ENCODE measurements around the gene EGLN2. TPM values are rescaled to one million over a fixed set of nuclear protein-coding genes. Genes with fewer than 3 reads are reported as not detected.
"Not testable (repeated sequence)": the region's sequence is repeated elsewhere in the genome, so short reads cannot be mapped to it uniquely, and the experiment has no call there.

EGLN2 gene
- total RNA-seq, 1 donor from 2014 or later = 117 TPM

DNA sequence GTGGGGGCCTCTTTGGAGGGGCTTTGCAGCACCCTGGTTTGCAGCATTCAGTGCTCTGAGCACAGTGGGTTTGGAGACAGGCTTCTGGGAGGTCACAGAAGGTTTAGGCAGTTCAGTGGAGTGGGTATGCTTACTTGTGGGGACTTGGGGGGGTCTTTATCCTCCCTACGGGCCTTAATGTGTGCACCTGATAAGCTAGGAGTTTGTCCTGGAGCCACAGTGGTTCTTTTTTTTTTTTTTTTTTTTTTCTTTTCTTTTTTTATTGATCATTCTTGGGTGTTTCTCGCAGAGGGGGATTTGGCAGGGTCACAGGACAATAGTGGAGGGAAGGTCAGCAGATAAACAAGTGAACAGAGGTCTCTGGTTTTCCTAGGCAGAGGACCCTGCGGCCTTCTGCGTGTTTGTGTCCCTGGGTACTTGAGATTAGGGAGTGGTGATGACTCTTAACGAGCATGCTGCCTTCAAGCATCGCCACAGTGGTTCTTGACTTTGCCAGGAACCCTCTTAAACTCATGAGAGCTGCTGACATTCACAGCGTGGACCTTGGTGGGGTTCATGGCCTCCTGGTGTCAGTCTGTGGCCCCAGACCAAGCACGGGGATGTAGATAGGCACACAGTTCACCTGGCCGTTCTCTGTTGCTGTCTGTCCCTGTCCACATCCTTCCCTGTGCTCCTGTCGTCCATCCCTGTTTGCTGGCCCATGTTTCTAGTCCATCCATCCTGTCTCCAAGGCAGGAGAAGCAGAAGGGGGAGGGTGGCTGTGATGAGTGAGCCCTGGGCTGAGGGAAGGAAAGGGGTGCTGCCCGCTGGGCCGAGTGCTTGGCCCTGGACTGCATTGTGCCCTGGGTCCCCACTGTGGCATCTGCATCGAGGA lies 2.7 kb downstream of the EGLN2 start:
- no peak for DNase-seq (ENCODE audit: low read depth, low spot score)

DNA sequence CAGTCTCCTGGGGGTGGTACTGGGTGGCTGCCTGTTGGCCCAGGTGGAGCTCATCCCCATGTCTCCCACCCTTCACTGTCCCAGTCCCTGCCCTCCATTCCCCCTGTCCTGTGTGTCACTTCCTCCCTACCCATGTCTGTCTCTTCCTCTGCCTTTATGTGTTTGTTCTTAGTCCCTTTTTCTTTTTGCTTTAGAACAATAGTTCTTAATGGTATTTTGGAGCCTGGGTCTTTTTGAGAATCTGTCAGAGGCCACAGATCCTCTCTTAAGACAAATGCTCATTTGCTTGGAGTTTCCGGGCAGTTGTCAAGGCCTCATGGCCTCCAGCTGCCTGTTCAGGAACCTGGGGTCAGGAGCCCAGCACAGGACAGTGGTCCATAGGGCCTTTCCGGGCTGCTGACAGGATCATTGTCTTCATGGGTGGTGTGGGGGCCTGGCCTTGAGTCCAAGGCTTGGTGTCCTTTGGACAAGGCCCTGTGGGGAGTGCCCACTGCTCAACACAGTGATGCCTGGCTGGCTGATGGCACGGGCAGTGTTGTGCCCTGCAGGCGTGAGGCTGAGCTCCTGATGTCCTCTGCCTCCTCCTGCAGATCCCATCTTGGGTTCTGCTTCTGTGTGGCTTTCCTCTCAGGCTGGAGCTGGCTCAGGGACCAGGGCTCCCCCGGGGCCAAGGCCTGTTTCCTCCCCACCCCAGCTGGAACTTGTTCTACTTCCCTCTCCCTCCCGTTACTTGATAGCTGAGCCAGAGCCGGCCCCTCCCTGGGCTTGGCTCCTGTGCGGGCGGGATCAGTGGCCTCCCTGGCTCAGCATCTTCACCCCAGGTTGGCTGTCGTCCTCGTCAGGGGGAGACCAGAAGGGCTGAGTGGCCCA lies 3.5 kb downstream of the EGLN2 start:
- no peak for DNase-seq (ENCODE audit: low read depth, low spot score)

DNA sequence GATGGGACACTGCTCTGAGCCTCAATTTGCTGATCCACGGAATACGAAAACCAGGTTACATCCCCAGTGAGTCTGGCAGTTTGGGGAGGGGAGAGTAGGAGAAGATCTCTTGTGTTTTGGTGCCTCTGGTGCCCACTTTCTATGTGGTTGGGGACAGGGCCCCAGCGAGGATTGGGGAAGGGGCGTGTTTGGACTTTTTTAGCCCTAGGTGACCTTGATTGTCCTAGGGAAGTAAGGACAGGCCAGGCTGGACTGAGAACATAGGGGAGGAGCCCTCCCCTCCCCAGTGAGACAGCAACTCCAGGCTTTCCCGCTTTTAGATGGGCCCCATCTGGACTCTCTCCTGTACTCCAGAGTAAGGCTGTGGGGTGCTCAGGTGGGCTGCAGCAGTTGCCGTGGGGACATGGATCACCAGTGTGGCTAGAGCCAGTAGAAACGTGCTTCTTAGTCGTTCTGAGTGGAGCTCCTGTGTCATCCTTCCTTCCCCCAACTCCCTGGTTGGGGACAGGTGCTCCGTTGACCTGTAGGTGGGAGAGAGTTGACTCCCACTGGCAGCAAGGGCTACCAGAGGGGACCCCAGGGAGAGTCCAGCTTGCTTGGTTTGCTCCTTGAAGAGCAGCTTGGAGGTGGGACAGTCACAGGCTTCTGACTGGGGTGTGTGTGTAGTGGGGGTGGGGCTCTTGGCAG lies 4.3 kb downstream of the EGLN2 start:
- no peak for DNase-seq (ENCODE audit: low read depth, low spot score)

DNA sequence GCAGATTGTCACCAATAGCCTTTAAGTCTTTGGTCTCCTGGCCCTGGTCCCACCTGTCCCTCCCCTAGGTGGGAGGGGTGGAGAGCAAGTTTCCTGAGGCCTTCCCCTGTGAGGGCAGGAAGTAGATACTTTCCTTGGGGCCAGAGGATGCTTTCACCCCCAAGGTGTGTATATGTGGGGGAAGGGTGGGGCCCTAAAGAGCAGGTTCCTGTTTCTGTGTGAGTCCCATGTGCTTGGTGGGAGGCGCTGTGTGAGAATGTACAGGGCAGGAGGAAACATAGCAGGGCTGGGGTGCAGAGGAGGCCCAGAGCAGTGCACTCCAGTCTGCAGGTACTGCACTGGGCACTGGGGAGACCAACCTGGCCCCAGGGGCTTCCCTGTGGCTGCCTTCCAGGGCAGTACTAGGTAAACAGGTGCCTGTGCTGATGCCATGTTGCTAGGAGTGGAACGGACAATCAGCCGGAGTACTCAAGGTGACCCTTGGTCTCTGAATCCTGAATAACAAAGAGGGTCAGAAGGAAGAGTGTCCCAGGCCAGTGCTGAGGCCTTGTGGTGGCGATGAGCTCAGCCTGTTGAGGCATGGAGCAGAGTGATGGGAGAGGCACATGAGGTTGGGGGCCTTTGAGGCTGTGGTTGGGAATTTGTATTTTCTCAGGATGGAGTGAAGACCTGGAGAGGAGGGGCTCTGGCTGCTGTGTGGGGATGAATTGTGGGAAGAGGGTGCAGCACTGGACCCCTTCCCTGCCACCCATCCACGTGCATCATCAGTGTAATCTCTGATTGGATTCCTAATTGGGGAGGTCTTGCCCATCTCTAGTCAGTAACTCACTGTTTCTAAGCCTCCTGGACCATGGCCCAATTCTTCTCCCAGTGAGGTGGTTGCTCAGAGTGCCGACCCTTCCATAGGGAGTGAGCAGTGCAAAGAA lies 5.1 kb downstream of the EGLN2 start:
- DNase-seq (ENCODE audit: low read depth, low spot score) = no peak

DNA sequence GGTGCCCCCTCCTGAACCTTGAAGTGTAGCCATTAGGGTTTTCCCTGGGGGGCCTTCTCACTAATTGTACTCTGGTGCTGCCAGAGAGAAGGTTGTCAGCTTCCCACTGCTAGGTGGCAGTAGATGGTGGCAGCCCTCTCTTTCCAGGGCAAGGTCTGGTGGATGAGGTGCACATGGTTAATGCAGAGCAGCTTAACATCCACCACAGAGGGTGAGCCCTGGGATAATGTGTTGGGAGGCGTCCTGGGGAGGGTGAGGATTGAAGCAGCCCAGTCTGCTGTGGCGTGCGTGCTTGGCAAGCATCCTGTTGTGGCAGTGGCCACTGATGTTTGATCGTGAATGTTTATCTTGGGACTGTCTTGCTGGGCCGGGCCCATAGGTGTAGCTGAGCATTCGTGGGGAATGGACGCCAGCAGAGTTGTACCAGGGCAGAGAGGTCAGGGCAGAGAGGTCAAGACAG lies 5.8 kb downstream of the EGLN2 start:
- no peak for DNase-seq (ENCODE audit: low read depth, low spot score)

DNA sequence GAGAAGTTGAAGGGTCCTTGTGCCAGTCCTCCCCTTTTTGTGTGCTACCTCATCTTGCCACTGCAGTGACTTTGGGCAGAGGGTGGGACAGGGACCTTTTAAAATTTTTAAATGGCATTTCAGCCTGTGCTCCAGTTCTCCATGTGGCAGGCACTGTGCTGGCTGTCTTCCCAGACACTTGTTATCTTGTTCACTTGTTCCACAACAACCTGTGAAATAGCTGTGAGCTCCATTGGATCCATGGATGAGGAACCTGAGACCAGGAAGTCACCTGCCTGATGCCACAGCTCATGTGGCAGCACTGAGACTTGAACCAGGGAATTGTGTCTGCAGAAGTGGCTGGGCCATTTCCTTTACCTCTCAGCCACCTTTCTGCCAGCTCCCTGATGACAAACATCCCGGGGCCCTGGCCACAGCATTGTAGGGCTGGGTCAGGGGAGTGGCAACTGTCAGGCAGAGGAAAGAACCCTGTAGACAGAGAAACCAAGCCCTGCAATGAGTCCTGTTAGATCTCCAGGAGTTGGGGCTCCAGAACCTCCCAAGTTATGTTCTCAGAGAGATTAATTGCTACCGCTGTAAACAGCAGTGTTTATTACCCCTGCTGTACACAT lies 6.4 kb downstream of the EGLN2 start:
- no peak for DNase-seq (ENCODE audit: low read depth, low spot score)

DNA sequence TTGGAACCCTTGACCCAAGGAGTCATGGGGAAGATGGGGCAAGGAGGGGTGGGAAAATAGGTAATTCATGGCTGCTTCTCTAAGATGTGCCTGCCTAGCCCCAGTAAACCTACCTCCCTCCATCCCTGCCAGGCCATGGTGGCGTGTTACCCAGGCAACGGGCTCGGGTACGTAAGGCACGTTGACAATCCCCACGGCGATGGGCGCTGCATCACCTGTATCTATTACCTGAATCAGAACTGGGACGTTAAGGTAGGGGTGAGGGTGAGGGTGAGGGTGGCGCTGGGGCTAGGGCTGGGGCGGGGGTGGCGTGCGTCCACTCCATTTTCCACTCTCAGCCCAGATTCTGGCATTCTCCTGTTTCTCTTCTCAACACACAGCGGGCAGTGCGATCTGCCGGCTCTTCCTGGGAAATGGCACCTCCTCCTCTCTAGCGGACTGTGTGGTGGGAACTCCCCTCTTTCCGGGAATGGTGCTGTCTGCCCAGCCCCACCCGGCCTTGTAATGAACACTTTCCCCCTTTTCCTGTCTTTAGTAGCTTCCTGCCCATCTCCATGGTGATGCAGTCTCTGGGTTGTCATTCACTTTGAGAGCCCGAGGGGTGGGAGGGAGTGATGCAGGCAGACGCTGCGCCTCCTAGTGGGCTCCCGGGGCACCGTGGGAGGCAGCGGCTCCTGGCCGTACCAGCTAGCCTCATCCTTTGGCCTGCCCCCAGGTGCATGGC lies 7.6 kb downstream of the EGLN2 start:
- DNase-seq (ENCODE audit: low read depth, low spot score) = peak; percentile 94

DNA sequence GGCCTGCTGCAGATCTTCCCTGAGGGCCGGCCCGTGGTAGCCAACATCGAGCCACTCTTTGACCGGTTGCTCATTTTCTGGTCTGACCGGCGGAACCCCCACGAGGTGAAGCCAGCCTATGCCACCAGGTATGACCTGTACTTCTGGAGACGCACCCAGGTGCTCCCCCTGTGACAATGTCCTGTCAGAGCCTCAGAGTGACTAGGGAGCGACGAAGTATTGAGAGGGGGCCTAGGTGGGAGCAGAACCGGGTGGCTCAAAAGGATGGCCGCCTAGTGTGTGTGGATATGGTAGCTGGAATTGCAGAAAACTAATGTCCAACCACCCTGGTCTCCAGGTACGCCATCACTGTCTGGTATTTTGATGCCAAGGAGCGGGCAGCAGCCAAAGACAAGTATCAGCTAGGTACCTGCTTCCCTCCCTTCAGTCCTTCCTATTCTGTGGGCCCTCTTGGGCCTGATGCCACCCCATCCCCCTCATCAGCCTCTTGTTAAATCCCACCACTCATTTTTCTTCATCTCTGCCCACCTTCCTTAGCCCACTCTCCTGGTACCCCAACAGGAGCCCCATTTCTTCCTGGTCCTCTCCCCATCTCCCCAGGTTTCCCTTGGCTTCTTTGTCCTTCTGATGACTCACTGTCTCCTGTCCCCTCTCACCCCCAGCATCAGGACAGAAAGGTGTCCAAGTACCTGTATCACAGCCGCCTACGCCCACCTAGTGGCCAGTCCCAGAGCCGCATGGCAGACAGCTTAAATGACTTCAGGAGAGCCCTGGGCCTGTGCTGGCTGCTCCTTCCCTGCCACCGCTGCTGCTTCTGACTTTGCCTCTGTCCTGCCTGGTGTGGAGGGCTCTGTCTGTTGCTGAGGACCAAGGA lies 8.4 kb downstream of the EGLN2 start:
- no peak for DNase-seq (ENCODE audit: low read depth, low spot score)

DNA sequence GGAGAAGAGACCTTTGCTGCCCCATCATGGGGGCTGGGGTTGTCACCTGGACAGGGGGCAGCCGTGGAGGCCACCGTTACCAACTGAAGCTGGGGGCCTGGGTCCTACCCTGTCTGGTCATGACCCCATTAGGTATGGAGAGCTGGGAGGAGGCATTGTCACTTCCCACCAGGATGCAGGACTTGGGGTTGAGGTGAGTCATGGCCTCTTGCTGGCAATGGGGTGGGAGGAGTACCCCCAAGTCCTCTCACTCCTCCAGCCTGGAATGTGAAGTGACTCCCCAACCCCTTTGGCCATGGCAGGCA lies 9.0 kb downstream of the EGLN2 start:
- no peak for DNase-seq (ENCODE audit: low read depth, low spot score)

DNA sequence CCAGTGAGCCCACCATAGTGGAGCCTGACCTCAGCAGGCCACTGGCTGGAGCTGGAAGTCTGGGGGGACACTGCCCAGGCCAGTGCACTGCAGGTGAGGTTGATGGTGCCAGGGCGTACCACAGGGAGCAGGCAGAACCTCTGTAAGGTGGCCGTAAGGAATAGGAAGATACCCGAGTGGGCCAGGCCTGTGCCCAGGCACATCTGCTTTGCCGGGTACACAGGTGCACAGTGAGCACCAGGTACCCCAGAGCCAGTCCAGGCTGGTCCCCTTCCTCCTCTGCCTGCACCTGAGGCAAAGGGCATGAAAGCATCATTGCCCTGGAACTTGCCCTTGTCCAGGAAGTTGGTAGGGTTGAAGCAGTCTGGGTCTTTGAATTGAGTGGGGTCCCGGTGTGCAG lies 9.5 kb downstream of the EGLN2 start:
- no peak for DNase-seq (ENCODE audit: low read depth, low spot score)

DNA sequence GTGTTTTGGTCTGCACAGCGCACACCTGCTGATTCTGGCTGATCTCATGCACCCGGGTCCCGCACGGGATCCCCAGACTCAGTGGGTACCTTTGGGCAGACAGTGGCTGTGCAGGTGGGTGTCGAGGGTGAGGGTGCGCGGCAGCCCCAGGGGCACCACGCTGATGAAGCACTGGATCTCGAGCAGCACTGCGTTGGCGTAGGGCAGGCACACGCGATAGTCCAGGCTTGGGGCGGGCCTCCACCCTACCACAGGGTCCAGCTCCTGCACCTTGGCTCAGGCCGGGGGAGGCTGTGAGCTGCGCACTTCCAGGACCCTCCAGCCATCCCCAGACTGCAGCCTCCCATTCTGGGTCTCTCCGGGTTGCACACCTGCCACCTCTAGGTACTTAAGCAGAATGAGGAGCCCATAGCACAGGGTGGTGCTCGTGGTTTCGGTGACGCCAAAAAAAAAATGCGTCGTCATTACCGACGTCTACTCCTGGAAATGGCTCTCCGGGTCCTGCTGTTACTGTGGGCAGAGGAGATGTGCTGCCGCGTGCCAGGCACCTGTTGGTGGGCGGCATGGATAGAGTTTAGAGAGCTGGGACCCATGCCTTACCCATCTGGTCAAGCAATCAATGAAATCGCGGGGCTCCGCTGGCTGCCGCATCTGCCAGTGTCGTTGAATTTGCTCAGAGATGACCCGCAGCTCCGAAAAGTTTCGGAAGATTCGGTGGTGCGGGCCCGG lies 10.5 kb downstream of the EGLN2 start:
- DNase-seq (ENCODE audit: low read depth, low spot score) = no peak

DNA sequence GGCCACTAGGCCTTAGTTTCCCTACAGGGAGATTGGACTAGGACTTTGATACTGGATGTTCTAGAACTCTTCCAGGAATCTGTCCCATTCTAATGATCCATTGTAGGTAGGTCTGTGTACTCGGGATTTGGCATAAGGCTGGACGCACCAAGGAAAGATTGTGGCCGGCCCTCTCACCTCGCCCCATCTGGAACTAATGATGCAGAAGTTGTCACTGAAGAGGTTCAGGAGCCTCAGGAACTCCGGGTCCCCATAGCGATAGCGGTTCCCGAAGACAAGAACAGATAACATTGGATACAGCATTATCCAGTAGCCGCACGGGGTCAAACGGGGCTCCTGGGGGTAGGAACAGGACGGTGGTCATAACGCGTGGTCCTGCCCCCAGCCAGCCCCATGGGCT lies 11.2 kb downstream of the EGLN2 start:
- no peak for DNase-seq (ENCODE audit: low read depth, low spot score)

DNA sequence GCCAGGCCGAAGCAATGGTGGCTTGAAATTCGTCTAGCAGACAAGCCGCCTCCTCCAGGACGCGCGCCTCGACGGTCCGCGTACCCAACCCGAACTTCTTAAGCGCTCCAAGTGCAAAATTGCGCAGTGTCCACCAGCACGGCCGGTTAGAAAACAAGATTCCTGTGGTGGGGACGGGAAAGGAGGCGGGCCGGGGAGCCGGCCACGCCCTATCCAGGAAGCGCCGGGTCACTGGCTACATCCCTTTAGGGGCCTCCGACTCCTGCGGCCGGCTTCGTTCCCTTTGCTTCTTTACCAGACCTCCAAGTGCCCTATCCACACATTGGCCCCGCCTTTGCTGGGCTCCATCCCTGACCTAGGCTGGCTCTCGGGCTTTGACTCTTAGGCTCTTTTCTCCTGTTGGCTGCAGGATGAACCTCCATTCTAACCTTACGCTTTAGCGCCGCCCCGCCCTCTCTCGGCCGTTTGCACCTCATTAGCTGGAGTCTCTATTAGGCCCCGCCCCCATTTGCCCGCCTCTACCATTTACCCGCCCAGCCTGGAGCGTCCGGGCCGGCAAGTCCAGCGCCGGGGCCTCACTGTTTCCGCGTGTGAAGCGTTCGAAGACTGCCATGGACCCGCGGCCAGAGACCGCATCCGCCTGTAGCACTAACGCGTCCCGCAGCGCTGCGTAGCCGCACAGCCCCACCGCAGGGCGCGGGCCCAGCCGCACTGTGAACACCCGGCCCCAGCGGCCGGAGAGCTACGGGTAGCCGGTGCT lies 11.8 kb downstream of the EGLN2 start:
- not testable (repeated sequence) for DNase-seq (ENCODE audit: low read depth, low spot score)

DNA sequence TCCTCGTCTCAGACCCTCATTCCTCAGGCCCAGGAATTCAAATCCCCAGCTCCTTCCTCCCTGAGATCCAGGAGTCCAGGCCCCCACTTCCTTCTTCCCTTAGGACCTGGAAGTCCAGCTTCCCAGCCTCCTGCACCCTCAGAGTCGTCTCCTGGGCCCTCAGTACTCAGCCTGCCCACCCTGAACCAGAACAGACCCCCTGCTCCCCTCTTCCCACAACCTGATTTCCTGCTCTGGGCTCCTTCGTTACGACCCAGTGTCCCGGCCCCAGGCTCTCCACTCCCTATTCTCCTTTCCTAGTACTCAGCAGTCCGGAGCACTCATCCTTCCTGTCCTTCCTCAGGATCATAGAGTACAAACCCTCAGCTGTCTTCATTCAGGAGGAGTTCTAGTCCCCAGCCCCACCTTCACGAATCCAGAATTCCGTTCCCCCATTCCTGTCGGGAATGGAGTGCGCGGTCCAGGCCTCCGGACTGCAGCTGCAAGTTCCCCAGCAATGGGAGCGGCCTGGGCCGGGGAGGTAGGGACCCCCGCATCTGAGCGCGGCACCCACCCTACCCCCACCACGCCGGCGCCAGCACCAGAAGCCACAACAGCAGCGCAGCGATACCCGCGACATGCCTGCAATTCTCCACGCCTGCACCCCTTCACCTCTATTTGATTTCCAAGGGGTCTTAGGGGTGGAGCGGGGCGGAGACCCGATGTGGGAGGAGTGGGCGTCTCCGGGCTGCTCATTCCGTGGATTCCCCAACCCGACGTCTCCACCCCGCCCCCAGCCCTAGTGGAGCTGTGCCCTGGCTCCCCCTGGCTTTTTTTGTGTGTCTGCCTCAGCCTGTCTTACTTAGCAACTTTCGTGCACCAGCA lies 12.7 kb downstream of the EGLN2 start:
- no peak for DNase-seq (ENCODE audit: low read depth, low spot score)

DNA sequence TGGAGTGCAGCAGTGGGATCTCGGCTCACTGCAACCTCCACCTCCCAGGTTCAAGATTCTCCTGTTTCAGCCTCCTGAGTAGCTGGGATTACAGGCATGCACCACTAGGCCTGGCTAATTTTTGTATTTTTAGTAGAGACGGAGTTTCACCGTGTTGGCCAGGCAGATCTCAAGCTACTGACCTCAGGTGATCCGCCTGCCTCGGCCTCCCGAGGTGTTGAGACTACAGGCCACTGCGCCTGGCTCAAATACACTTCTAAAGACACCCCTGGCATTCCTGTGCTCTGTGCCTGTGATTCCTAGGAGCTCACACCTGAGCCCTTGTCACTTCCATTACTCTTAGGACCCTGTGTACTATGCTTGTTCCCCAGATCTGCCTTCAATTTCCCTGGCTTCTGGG lies 13.6 kb downstream of the EGLN2 start:
- DNase-seq (ENCODE audit: low read depth, low spot score) = not testable (repeated sequence)

DNA sequence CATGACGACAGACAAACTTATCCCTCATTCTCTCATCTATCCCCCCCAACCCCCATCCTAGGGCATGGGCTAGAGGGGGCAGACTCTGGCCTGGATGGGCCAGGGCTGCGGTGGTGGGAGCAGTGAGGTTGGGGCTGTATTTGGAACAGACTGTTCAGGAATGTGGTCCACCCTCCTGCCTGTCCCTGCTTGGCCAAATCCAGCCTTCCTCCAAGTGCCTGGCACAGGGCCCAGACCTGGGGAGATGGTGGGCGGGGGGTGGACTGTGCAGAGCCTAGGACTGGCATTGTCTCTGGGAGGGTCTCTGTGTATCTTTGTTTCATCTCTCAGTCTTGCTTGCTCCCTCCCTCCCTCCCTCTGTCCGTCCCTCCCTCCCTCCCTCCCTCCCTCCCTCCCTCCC lies 14.2 kb downstream of the EGLN2 start:
- DNase-seq (ENCODE audit: low read depth, low spot score) = no peak

All from pulmonary artery endothelial cell (primary cell).